ENCODE data around the gene CHCT1.

- no peak for TF ChIP-seq CTCF (IDR thresholded peaks at IDR 0.05)
- no peak for TF ChIP-seq POLR2A (IDR thresholded peaks at IDR 0.05)
Measured at GRCh38 chr17:60401819-60402218, 20.5 kb upstream of the CHCT1 start.
